ENCODE measurements around the gene NRXN3.
"Not testable (repeated sequence)": the region's sequence is repeated elsewhere in the genome, so short reads cannot be mapped to it uniquely, and the experiment has no call there.

NRXN3 gene

DNA sequence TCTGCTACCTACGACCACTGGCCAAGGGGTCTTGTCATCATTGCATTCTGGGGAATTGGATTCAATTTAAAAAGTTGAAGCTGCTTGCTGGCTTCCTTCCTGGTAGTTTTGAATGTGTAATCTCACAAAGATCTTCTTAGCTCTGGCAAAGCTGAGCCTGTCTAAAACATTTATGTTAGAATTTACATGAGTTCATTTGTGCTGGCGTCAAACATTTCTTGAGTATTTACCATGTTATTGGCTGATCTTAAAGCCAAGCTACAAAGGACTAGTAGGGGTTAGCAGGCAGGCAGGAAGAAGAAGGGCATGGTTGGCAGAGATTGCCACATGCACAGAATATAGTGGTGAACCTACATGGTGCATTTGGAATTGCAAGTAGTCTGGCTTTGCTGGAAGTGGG is 1596.3 kb downstream of the NRXN3 start:
- H3K36me3 ChIP-seq (ENCODE audit: low read depth), result no peaks in the 10 kb centered on the region
- TF ChIP-seq, protein P1, sequence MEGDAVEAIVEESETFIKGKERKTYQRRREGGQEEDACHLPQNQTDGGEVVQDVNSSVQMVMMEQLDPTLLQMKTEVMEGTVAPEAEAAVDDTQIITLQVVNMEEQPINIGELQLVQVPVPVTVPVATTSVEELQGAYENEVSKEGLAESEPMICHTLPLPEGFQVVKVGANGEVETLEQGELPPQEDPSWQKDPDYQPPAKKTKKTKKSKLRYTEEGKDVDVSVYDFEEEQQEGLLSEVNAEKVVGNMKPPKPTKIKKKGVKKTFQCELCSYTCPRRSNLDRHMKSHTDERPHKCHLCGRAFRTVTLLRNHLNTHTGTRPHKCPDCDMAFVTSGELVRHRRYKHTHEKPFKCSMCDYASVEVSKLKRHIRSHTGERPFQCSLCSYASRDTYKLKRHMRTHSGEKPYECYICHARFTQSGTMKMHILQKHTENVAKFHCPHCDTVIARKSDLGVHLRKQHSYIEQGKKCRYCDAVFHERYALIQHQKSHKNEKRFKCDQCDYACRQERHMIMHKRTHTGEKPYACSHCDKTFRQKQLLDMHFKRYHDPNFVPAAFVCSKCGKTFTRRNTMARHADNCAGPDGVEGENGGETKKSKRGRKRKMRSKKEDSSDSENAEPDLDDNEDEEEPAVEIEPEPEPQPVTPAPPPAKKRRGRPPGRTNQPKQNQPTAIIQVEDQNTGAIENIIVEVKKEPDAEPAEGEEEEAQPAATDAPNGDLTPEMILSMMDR (IDR thresholded peaks at IDR 0.05; ENCODE audit: poor library complexity, severe bottlenecking), result no peak
- H3K4me1 ChIP-seq (ENCODE audit: insufficient read depth, poor library complexity, severe bottlenecking), result no peaks in the 10 kb centered on the region
- no peak for DNase-seq (ENCODE audit: low spot score)
- H3K27ac ChIP-seq (ENCODE audit: poor library complexity, severe bottlenecking), result no peak overlapping the region
- H3K9me3 ChIP-seq (ENCODE audit: severe bottlenecking), result no peaks in the 10 kb centered on the region
- H3K4me3 ChIP-seq (ENCODE audit: severe bottlenecking), result no peak overlapping the region
- ATAC-seq (ENCODE audit: low read depth), result no peak
- H3K27me3 ChIP-seq (ENCODE audit: insufficient read depth, poor library complexity, severe bottlenecking), result no peaks in the 10 kb centered on the region

DNA sequence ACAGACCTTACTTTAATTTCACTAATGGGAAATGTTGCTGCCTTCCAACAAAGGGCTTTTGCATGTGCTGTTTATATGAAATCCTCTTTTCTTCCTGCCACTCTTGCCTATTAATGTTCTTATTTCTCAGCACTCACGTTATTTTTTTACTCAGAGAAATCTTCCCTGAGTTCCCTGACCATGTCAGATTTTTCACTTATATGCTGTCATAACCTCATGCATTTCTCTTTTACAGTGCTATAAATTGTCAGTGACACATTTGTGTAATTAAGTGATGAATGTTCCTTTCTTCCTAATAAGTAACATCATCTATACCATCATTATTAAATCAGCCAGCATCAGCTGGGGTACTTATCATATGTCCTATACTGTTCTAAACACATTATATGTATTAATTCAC is 1597.1 kb downstream of the NRXN3 start:
- H3K4me3 ChIP-seq (ENCODE audit: severe bottlenecking), result no peak overlapping the region
- H3K27ac ChIP-seq (ENCODE audit: poor library complexity, severe bottlenecking), result no peak overlapping the region
- no peaks in the 10 kb centered on the region for H3K36me3 ChIP-seq (ENCODE audit: low read depth)
- no peaks in the 10 kb centered on the region for H3K27me3 ChIP-seq (ENCODE audit: insufficient read depth, poor library complexity, severe bottlenecking)
- TF ChIP-seq, protein P1 (IDR thresholded peaks at IDR 0.05; ENCODE audit: poor library complexity, severe bottlenecking), result no peak
- H3K4me1 ChIP-seq (ENCODE audit: insufficient read depth, poor library complexity, severe bottlenecking), result no peaks in the 10 kb centered on the region
- ATAC-seq (ENCODE audit: low read depth) (no peak), DNase-seq (ENCODE audit: low spot score) (no peak)
- no peaks in the 10 kb centered on the region for H3K9me3 ChIP-seq (ENCODE audit: severe bottlenecking)

- H3K4me3 ChIP-seq (ENCODE audit: severe bottlenecking); H3K9me3 ChIP-seq (ENCODE audit: severe bottlenecking); DNase-seq (ENCODE audit: low spot score); H3K27me3 ChIP-seq (ENCODE audit: insufficient read depth, poor library complexity, severe bottlenecking); H3K4me1 ChIP-seq (ENCODE audit: insufficient read depth, poor library complexity, severe bottlenecking); H3K27ac ChIP-seq (ENCODE audit: poor library complexity, severe bottlenecking); ATAC-seq (ENCODE audit: low read depth); H3K36me3 ChIP-seq (ENCODE audit: low read depth): not testable (repeated sequence)
Measured at GRCh38 chr14:79767721-79768120, 1597.5 kb downstream of the NRXN3 start.

- H3K27me3 ChIP-seq (ENCODE audit: insufficient read depth, poor library complexity, severe bottlenecking), result no peaks in the 10 kb centered on the region
- H3K4me1 ChIP-seq (ENCODE audit: insufficient read depth, poor library complexity, severe bottlenecking), result no peaks in the 10 kb centered on the region
- TF ChIP-seq, protein P1 (IDR thresholded peaks at IDR 0.05; ENCODE audit: poor library complexity, severe bottlenecking), result no peak
- ATAC-seq (ENCODE audit: low read depth), result no peak
- no peak for DNase-seq (ENCODE audit: low spot score)
- no peaks in the 10 kb centered on the region for H3K36me3 ChIP-seq (ENCODE audit: low read depth)
- no peak overlapping the region for H3K4me3 ChIP-seq (ENCODE audit: severe bottlenecking)
- H3K27ac ChIP-seq (ENCODE audit: poor library complexity, severe bottlenecking), result no peak overlapping the region
- H3K9me3 ChIP-seq (ENCODE audit: severe bottlenecking), result no peaks in the 10 kb centered on the region
Measured at GRCh38 chr14:79781882-79782281, 1611.7 kb downstream of the NRXN3 start.

DNA sequence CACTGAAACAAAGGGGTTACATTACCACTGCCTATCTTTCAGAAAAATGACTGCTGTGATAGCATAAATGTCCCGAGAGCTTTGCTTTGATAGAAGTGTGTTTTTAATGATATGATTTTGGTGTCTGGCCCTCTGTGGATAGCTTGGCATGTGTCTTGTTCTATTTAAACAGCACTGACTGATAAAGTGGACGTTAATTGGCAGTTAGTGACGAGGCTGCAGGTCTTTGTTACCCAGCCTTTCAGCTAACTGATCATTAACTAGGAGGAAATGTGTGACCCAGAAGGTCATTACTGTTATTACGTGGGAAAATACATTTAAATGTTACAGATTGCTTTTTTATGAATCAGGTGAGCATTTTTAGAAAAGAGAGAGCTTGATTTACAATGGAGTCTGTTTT is 1612.9 kb downstream of the NRXN3 start:
- no peaks in the 10 kb centered on the region for H3K36me3 ChIP-seq (ENCODE audit: low read depth)
- H3K27ac ChIP-seq (ENCODE audit: poor library complexity, severe bottlenecking), result no peak overlapping the region
- H3K9me3 ChIP-seq (ENCODE audit: severe bottlenecking), result no peaks in the 10 kb centered on the region
- no peak for DNase-seq (ENCODE audit: low spot score)
- TF ChIP-seq, protein P1 (IDR thresholded peaks at IDR 0.05; ENCODE audit: poor library complexity, severe bottlenecking), result no peak
- no peaks in the 10 kb centered on the region for H3K27me3 ChIP-seq (ENCODE audit: insufficient read depth, poor library complexity, severe bottlenecking)
- no peaks in the 10 kb centered on the region for H3K4me1 ChIP-seq (ENCODE audit: insufficient read depth, poor library complexity, severe bottlenecking)
- H3K4me3 ChIP-seq (ENCODE audit: severe bottlenecking), result no peak overlapping the region
- no peak for ATAC-seq (ENCODE audit: low read depth)

Measured in RWPE2 (cell line).